Right lobe of liver (tissue), 6 donors: ENCODE results near the gene SLC38A5. TPM values are rescaled to one million over a fixed set of nuclear protein-coding genes. Genes with fewer than 3 reads are reported as not detected.

Source experiments
- ATAC-seq, 4 donors: fragments of 200-7000 bp; cut with Tn5 transposase; one replicate each; pipeline ENCODE4 v1.9.1; 2020; ENCODE audit warnings: mild to moderate bottlenecking in 4 of 4, moderate library complexity in 4 of 4
- DNase-seq, 3 donors: peaks; one replicate each; pipeline ENCODE4 v3.0.0-alpha.2; 2020
- H3K27ac ChIP-seq, 3 donors: fragments of 200-600 bp; one replicate each; pipeline ENCODE4 v1.8.0; 2022
- H3K27me3 ChIP-seq, 2 donors: fragments of 200-600 bp; one replicate each; pipeline ENCODE4 v1.8.0; 2022
- H3K36me3 ChIP-seq, 4 donors: fragments of 200-600 bp; sonication (generic) in 1 of 4; one replicate each; pipeline versions ENCODE4 v1.5.1 to v1.8.0; 2017 to 2022; ENCODE audit warnings: control low read depth in 1 of 4
- H3K4me1 ChIP-seq, 4 donors: fragments of 200-600 bp; sonication (generic) in 1 of 4; one replicate each; pipeline versions ENCODE4 v1.5.1 to v1.8.0; 2017 to 2022; ENCODE audit warnings: control low read depth in 1 of 4
- H3K4me3 ChIP-seq, 3 donors: fragments of 200-600 bp; one replicate each; pipeline ENCODE4 v1.8.0; 2022
- H3K9me3 ChIP-seq, 4 donors: fragments of 200-600 bp; sonication (generic) in 1 of 4; one replicate each; pipeline versions ENCODE4 v1.5.1 to v1.8.0; 2017 to 2022; ENCODE audit warnings: control low read depth in 1 of 4
- CTCF ChIP-seq, 4 donors: fragments of 200-600 bp in 3 of 4; fragments of 450-650 bp in 1 of 4; IDR thresholded peaks; one replicate each; pipeline versions ENCODE4 v1.5.1 to v1.8.0; 2016 to 2022; ENCODE audit warnings: antibody characterized with exemption in 4 of 4, mild to moderate bottlenecking in 2 of 4
- POLR2A ChIP-seq: fragments of 450-650 bp; IDR thresholded peaks from one replicate; pipeline ENCODE4 v1.6.1; 2017; ENCODE audit warnings: antibody characterized with exemption, mild to moderate bottlenecking
- WGBS: methylation state at CpG from one replicate; pipeline ENCODE4 v1.1.6; 2018; ENCODE audit warnings: low coverage, low lambda C conversion rate; ENCODE audit not compliant: insufficient coverage; ENCODE audit errors: missing lambda C conversion rate; 5-methylcytosine and 5-hydroxymethylcytosine counted together
- intact Hi-C, 2 donors: fragments of 100-400 bp; cut with DNase I; formaldehyde crosslinking; loops; one replicate each; pipeline versions ENCODE4 v1.11.2 to v1.14.1; 2022
- total RNA-seq, 6 experiments: library from RNA; depleted of rRNA in 2 of 6; stranded (reverse); fragments of >200 nt in 2 of 6; fragmentation: NEBNext Ultra II Directional in 3 of 6; extraction: Animal tissue kit (Norgen Biotek cat#: 25700) in 3 of 6; gene quantifications; one replicate each; pipeline versions ENCODE4 v1.1.0 to v1.2.4, GENCODE V29; 2016 to 2023
- donor health status: DM: no; HTN: yes; CAD: no.
- donor health status: DM: no; HTN: no; CAD: no.
- donor health status: DM: no; HTN: no; CAD: no.
- donor health status: DM: no; HTN: yes; CAD: no.
- donor health status: DM: no; HTN: yes; CAD: no.

The SLC38A5 gene
- total RNA-seq, 6 experiments from 2014 or later, result 0.22 to 1.4 (median 0.37) TPM; not detected in 1

GRCh38 chrX:48482526-48482925, 12.5 kb upstream of the SLC38A5 start:
- intact Hi-C loops, result no loop called here
- no peaks in the 10 kb centered on the region for H3K27me3 ChIP-seq
- H3K27ac ChIP-seq, result no peak overlapping the region
- no peaks in the 10 kb centered on the region for H3K4me1 ChIP-seq
- ATAC-seq (no peak), DNase-seq (no peak)
- no peak overlapping the region for H3K4me3 ChIP-seq
- no peaks in the 10 kb centered on the region for H3K36me3 ChIP-seq
- WGBS, result 100% methylated on average over 1 of the region's 7 CpGs
- no peaks in the 10 kb centered on the region for H3K9me3 ChIP-seq
- TF ChIP-seq POLR2A (no peak), CTCF (IDR thresholded peaks at IDR 0.05) (no peak)

- Histone ChIP-seq H3K9me3 (no peaks in the 10 kb centered on the region), H3K27ac (no peak overlapping the region), H3K27me3 (no peaks in the 10 kb centered on the region), H3K4me3 (no peak overlapping the region), H3K4me1 (peaks cover 0 to 6% (median 0%) of the 10 kb centered on the region in 4 donors), H3K36me3 (no peaks in the 10 kb centered on the region)
- DNase-seq (no peak), ATAC-seq (no peak)
- intact Hi-C loops, result no loop called here
- TF ChIP-seq POLR2A (no peak), CTCF (IDR thresholded peaks at IDR 0.05) (no peak)
- 79% methylated on average over 3 of the region's 3 CpGs for WGBS
These were observed 10.5 kb upstream of the SLC38A5 start for GRCh38 chrX:48480583-48480982.

- TF ChIP-seq CTCF (IDR thresholded peaks at IDR 0.05) (no peak), POLR2A (no peak)
- no peaks in the 10 kb centered on the region for H3K9me3 ChIP-seq
- no peaks in the 10 kb centered on the region for H3K36me3 ChIP-seq
- H3K4me3 ChIP-seq, result no peak overlapping the region
- H3K27ac ChIP-seq, result no peak overlapping the region
- intact Hi-C loops, result no loop called here
- 80% methylated on average over 3 of the region's 3 CpGs for WGBS
- no peaks in the 10 kb centered on the region for H3K27me3 ChIP-seq
- no peak for ATAC-seq
- peaks cover 0 to 7% (median 0%) of the 10 kb centered on the region in 4 donors for H3K4me1 ChIP-seq
- DNase-seq, result no peak
These were observed 10.1 kb upstream of the SLC38A5 start for GRCh38 chrX:48480142-48480541.

- ATAC-seq, result no peak
These were observed 8.7 kb upstream of the SLC38A5 start for GRCh38 chrX:48478806-48479205.

More at GRCh38 chrX:48478806-48479205, 8.7 kb upstream of the SLC38A5 start:
- no peak for DNase-seq
- intact Hi-C loops, result no loop called here
- no peak overlapping the region for H3K4me3 ChIP-seq
- H3K36me3 ChIP-seq, result no peaks in the 10 kb centered on the region
- TF ChIP-seq CTCF (IDR thresholded peaks at IDR 0.05), result no peak
- no peak for TF ChIP-seq POLR2A
- H3K27me3 ChIP-seq, result no peaks in the 10 kb centered on the region
- H3K27ac ChIP-seq, result no peak overlapping the region
- no CpG with 5 or more reads among the region's 5 CpGs for WGBS
- no peaks in the 10 kb centered on the region for H3K9me3 ChIP-seq
- peaks cover 0 to 9% (median 0%) of the 10 kb centered on the region in 4 donors for H3K4me1 ChIP-seq
